Natural killer cell (primary cell): ENCODE data around the gene DAB2IP. TPM values are rescaled to one million over a fixed set of nuclear protein-coding genes. Genes with fewer than 3 reads are reported as not detected.

Source experiments
- ATAC-seq, 3 donors: fragments of 150-1000 bp in 2 of 3; fragments of 200-7000 bp in 1 of 3; cut with Tn5 transposase; 1 replicate in 1 of 3; 2 replicates in 2 of 3; pipeline ENCODE4 v1.10.0; 2021; ENCODE audit warnings: mild to moderate bottlenecking in 2 of 3, moderate library complexity in 2 of 3
- DNase-seq, 2 donors: peaks; one replicate each; pipeline versions ENCODE4 v3.0.0 to v3.0.0-alpha.2; 2013 to 2021; ENCODE audit warnings: mixed read lengths in 1 of 2
- H3K27ac ChIP-seq: one replicate; pipeline ENCODE4 v1.5.1; 2013; ENCODE audit warnings: mild to moderate bottlenecking, low read length
- H3K27me3 ChIP-seq: one replicate; pipeline ENCODE4 v1.6.1; 2013; ENCODE audit warnings: low read length; ENCODE audit not compliant: control insufficient read depth, insufficient read depth
- H3K36me3 ChIP-seq: one replicate; pipeline ENCODE4 v1.6.1; 2013; ENCODE audit warnings: low read length; ENCODE audit not compliant: control insufficient read depth, insufficient read depth
- H3K4me1 ChIP-seq: one replicate; pipeline ENCODE4 v1.6.1; 2013; ENCODE audit warnings: low read length; ENCODE audit not compliant: control insufficient read depth, insufficient read depth
- H3K4me3 ChIP-seq: one replicate; pipeline ENCODE4 v1.5.1; 2013; ENCODE audit warnings: low read length
- H3K9me3 ChIP-seq: one replicate; pipeline ENCODE4 v1.6.1; 2013; ENCODE audit warnings: low read length; ENCODE audit not compliant: control insufficient read depth, insufficient read depth
- H3K27ac Mint-ChIP-seq, 2 donors: one replicate each; pipeline ENCODE4 v1.8.0; 2022; ENCODE audit warnings: mild to moderate bottlenecking in 2 of 2, mixed read lengths in 2 of 2, moderate library complexity in 1 of 2
- H3K27me3 Mint-ChIP-seq, 2 donors: one replicate each; pipeline ENCODE4 v1.8.0; 2022; ENCODE audit warnings: low read depth in 2 of 2, mixed read lengths in 2 of 2
- H3K36me3 Mint-ChIP-seq: one replicate; pipeline ENCODE4 v1.8.0; 2022; ENCODE audit warnings: mixed read lengths
- H3K4me1 Mint-ChIP-seq, 2 donors: one replicate each; pipeline ENCODE4 v1.8.0; 2022; ENCODE audit warnings: mixed read lengths in 2 of 2
- H3K4me3 Mint-ChIP-seq: one replicate; pipeline ENCODE4 v1.8.0; 2022; ENCODE audit warnings: mild to moderate bottlenecking, moderate library complexity, mixed read lengths
- H3K9me3 Mint-ChIP-seq, 2 donors: one replicate each; pipeline ENCODE4 v1.8.0; 2022; ENCODE audit warnings: mixed read lengths in 2 of 2
- WGBS: methylation state at CpG from one replicate; pipeline ENCODE4 v1.1.7; 2013; ENCODE audit warnings: missing lambda C conversion rate; ENCODE audit not compliant: insufficient coverage; 5-methylcytosine and 5-hydroxymethylcytosine counted together
- intact Hi-C: fragments of 100-400 bp; cut with micrococcal nuclease; formaldehyde crosslinking; loops from one replicate; pipeline ENCODE4 v1.14.2; 2022
- total RNA-seq, 4 donors: library from RNA; stranded (reverse); fragments of 120-200 nt in 1 of 4; gene quantifications; one replicate each; pipeline versions ENCODE4 v1.2.3 to v1.2.4, GENCODE V29; 2013 to 2022
- TF ChIP-seq, protein P1 (sequence below): fragments of 200-600 bp; IDR thresholded peaks from one replicate; pipeline ENCODE4 v1.8.0; 2022; ENCODE audit warnings: antibody characterized with exemption

Gene DAB2IP
- total RNA-seq, 3 donors from 2014 or later (not counting 1 experiment from before 2014, with no cell fraction given): 0.19 to 2.5 TPM; not detected in 1

DNA sequence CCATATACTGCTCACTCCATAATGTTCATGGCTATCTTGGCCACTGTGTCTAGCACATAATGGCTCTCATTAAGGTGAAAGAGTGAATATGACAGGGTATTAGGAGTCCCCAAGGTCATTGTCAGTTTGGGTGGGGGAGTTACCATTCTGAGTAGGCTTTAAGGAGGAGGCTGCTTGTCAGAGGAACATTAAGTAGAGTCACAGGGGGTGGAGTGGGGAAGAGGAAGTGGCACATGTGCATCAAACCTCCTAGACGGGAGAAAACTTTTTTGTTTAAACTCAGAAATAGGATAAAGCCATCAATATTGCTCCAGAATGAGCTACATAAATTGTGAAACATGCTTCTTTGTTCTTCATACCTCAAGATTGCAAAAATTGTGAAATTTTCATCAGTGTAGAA is 45.5 kb downstream of the DAB2IP start:
- H3K9me3 Mint-ChIP-seq: no peaks in the 10 kb centered on the region
- intact Hi-C loops: no loop called here
- H3K4me3 Mint-ChIP-seq: peak overlapping the region; percentile 42
- 11% methylated on average over 1 of the region's 1 CpG for WGBS
- no peak overlapping the region for H3K27ac ChIP-seq
- TF ChIP-seq, protein P1, sequence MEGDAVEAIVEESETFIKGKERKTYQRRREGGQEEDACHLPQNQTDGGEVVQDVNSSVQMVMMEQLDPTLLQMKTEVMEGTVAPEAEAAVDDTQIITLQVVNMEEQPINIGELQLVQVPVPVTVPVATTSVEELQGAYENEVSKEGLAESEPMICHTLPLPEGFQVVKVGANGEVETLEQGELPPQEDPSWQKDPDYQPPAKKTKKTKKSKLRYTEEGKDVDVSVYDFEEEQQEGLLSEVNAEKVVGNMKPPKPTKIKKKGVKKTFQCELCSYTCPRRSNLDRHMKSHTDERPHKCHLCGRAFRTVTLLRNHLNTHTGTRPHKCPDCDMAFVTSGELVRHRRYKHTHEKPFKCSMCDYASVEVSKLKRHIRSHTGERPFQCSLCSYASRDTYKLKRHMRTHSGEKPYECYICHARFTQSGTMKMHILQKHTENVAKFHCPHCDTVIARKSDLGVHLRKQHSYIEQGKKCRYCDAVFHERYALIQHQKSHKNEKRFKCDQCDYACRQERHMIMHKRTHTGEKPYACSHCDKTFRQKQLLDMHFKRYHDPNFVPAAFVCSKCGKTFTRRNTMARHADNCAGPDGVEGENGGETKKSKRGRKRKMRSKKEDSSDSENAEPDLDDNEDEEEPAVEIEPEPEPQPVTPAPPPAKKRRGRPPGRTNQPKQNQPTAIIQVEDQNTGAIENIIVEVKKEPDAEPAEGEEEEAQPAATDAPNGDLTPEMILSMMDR: no peak
- H3K9me3 ChIP-seq: no peaks in the 10 kb centered on the region
- DNase-seq: no peak
- no peaks in the 10 kb centered on the region for H3K36me3 Mint-ChIP-seq
- peaks cover 0 to 22% of the 10 kb centered on the region in 2 donors for H3K4me1 Mint-ChIP-seq
- no peaks in the 10 kb centered on the region for H3K36me3 ChIP-seq
- no peak for ATAC-seq
- peaks cover 21% of the 10 kb centered on the region for H3K4me1 ChIP-seq
- H3K27me3 Mint-ChIP-seq: peaks cover 26 to 27% of the 10 kb centered on the region in 2 donors
- no peak overlapping the region for H3K27ac Mint-ChIP-seq
- H3K27me3 ChIP-seq: peaks cover 32% of the 10 kb centered on the region
- H3K4me3 ChIP-seq: no peak overlapping the region

DNA sequence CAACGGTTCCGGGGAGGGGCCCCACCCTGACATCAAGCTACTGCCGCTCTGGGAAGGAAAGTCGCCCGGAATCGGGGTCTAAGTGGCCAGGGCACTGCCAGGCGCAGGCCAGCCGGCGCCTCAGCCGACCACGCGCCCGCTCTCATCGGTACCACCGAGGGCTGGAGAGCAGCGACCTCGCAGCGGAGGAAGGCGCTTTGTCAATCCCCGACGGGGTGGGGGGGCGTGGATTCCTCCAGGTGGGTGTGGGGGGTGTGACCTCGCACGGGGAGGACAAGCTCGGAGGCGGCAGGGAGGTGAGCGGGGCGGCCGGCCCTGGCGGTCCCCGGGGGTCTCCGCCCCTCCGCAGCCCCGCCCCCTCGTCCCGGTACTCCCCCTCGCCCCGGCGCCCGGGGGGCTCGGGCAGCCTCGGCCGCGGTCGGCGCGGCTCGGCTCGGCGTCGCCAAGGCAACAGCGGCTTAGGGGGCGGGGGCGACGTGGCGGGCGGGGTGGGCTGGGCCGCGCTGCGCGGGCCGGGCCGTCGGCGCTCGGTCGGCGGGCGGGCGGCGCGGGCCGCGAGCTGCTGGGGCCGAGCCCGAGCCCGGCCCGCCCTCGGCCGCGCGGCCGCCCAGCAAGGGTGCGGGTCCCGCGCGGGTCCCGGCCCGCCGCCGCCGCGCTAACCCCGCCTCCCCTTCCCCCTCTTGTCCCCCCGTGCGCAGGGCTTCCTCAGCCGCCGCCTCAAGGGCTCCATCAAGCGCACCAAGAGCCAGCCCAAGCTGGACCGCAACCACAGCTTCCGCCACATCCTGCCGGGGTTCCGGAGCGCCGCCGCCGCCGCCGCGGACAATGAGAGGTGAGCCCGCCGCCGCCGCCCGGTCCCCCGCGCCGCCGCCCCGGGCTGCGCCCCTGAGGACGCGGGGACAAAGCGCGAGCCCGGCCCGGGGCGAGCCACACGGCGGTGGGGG is 47.5 kb downstream of the DAB2IP start:
- H3K4me3 ChIP-seq: peak overlapping the region; percentile 16
- Mint-ChIP-seq H3K4me1 (peaks cover 5 to 28% of the 10 kb centered on the region in 2 donors), H3K27ac (peak overlapping the region in 1 of 2 donors; percentile 65), H3K4me3 (peak overlapping the region; percentile 71), H3K27me3 (peaks cover 31 to 38% of the 10 kb centered on the region in 2 donors), H3K36me3 (no peaks in the 10 kb centered on the region), H3K9me3 (no peaks in the 10 kb centered on the region)
- ATAC-seq: peak; percentile 65 to 84 (median 67)
- H3K27me3 ChIP-seq: peaks cover 32% of the 10 kb centered on the region
- H3K36me3 ChIP-seq: no peaks in the 10 kb centered on the region
- no peaks in the 10 kb centered on the region for H3K9me3 ChIP-seq
- WGBS: under 1% methylated on average over 130 of the region's 130 CpGs
- no peak overlapping the region for H3K27ac ChIP-seq
- TF ChIP-seq, protein P1: no peak
- intact Hi-C loops: no loop called here
- peak; percentile 66 to 67 for DNase-seq
- H3K4me1 ChIP-seq: peaks cover 21% of the 10 kb centered on the region

DNA sequence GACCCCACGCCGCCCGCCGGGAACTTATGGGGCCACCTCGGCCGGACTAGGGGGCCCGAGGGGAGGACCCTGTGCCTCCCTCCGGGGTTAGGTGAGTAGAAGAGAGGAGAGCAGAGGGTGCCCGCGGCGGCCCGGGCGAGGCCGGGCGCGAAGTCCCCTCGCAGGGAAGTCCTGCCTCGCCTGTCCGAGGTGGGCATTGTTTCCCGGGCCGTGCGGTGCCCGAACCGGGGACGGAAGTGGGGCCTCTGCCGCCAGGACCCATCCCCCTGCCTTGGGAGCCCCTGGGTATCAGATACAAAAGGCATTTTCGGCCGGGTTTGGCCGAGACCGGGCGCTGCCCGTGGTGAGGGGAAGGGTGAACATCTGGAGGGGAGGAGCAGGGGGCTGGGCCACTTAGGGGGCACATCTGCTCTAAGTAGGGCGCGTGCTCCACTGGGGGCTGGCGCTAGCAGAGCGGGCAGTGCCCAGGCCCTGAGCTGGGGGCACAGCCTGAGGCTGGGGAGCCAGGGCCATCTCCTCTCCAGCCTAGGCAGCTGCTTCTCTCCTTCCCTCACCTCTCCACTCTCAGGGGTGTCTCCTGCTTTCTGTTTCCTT is 48.2 kb downstream of the DAB2IP start:
- Histone ChIP-seq H3K4me1 (peaks cover 21% of the 10 kb centered on the region), H3K27me3 (peaks cover 32% of the 10 kb centered on the region), H3K27ac (no peak overlapping the region), H3K36me3 (no peaks in the 10 kb centered on the region), H3K9me3 (no peaks in the 10 kb centered on the region), H3K4me3 (peak overlapping the region; percentile 23)
- ATAC-seq: peak in 2 of 3 donors; percentile 22 to 30
- H3K27ac Mint-ChIP-seq: peak overlapping the region in 1 of 2 donors; percentile 65
- intact Hi-C loops: no loop called here
- H3K9me3 Mint-ChIP-seq: no peaks in the 10 kb centered on the region
- peaks cover 31 to 45% of the 10 kb centered on the region in 2 donors for H3K27me3 Mint-ChIP-seq
- H3K4me1 Mint-ChIP-seq: peaks cover 5 to 28% of the 10 kb centered on the region in 2 donors
- H3K4me3 Mint-ChIP-seq: peak overlapping the region; percentile 68
- TF ChIP-seq, protein P1: no peak
- peak in 1 of 2 donors; percentile 5 for DNase-seq
- H3K36me3 Mint-ChIP-seq: no peaks in the 10 kb centered on the region
- under 1% methylated on average over 36 of the region's 36 CpGs for WGBS
